ENCODE measurements around the gene WNK2. TPM values are rescaled to one million over a fixed set of nuclear protein-coding genes. Genes with fewer than 3 reads are reported as not detected.

The WNK2 gene
- total and polyA plus RNA-seq, 2 donors (not counting 3 experiments of a cell fraction or from before 2014, with no cell fraction given), result not detected

GRCh38 chr9:93278144-93278543 lies 94.2 kb downstream of the WNK2 start:
- DNase-seq (ENCODE audit: low read depth, low spot score) (no peak), FAIRE-seq (no peak)
- Histone ChIP-seq H3K27ac (ENCODE audit: insufficient read depth, low read depth, low read length) (no peak overlapping the region), H2AFZ (ENCODE audit: low read depth, low read length) (no peak overlapping the region), H3K27me3 (ENCODE audit: control insufficient read depth in 2 of 2, insufficient read depth in 2 of 2, low read length in 2 of 2) (peaks cover 10 to 28% of the 10 kb centered on the region in 2 experiments), H3K9ac (replicated peaks; ENCODE audit: extremely low read depth, insufficient read depth, low read length) (no peak overlapping the region), H3K4me2 (ENCODE audit: insufficient read depth, low read length) (no peak overlapping the region), H4K20me1 (replicated peaks; ENCODE audit: control insufficient read depth, extremely low read depth, insufficient read depth, low read length) (no peaks in the 10 kb centered on the region), H3K36me3 (ENCODE audit: control insufficient read depth in 2 of 2, extremely low read depth in 1 of 2, insufficient read depth in 2 of 2, low read length in 2 of 2) (no peaks in the 10 kb centered on the region), H3K9me3 (replicated peaks; ENCODE audit: control insufficient read depth, insufficient read depth, low read length) (no peaks in the 10 kb centered on the region), H3K4me3 (replicated peaks in 1 of 3; ENCODE audit: insufficient read depth in 1 of 3, low read depth in 1 of 3, low read length in 3 of 3) (no peak overlapping the region), H3K4me1 (ENCODE audit: control insufficient read depth, extremely low read depth, insufficient read depth, low read length) (no peaks in the 10 kb centered on the region), H3K79me2 (ENCODE audit: control insufficient read depth, insufficient read depth, low read length) (no peaks in the 10 kb centered on the region), H3K9me1 (replicated peaks; ENCODE audit: control insufficient read depth, extremely low read depth, insufficient read depth, low read length) (no peaks in the 10 kb centered on the region)
- POLR2A ChIA-PET, result no interaction called here
- CTCF ChIA-PET, result no interaction called here
- no peak for TF ChIP-seq JUN (IDR thresholded peaks at IDR 0.05; ENCODE audit: borderline replicate concordance, insufficient read depth, insufficient read length, low read depth)
- no peak for TF ChIP-seq MYC (IDR thresholded peaks at IDR 0.05; ENCODE audit: low read depth, low read length)
- no peak for TF ChIP-seq EZH2 (IDR thresholded peaks at IDR 0.05; ENCODE audit: borderline replicate concordance, low read depth, low read length, severe bottlenecking)
- dilution Hi-C loops (cut with MboI; ENCODE audit: extremely low pct_ligation_motif_present, low sequenced_read_pairs), result no loop called here
- no TSS peak for BruUV-seq (replicated peaks)
- intact Hi-C loops (cut with micrococcal nuclease), result no loop called here

- Histone ChIP-seq H3K27me3 (ENCODE audit: control insufficient read depth in 2 of 2, insufficient read depth in 2 of 2, low read length in 2 of 2) (peaks cover 10 to 30% of the 10 kb centered on the region in 2 experiments), H2AFZ (ENCODE audit: low read depth, low read length) (no peak overlapping the region), H3K36me3 (ENCODE audit: control insufficient read depth in 2 of 2, extremely low read depth in 1 of 2, insufficient read depth in 2 of 2, low read length in 2 of 2) (no peaks in the 10 kb centered on the region), H3K27ac (ENCODE audit: insufficient read depth, low read depth, low read length) (no peak overlapping the region), H3K9me3 (replicated peaks; ENCODE audit: control insufficient read depth, insufficient read depth, low read length) (no peaks in the 10 kb centered on the region), H4K20me1 (replicated peaks; ENCODE audit: control insufficient read depth, extremely low read depth, insufficient read depth, low read length) (no peaks in the 10 kb centered on the region), H3K79me2 (ENCODE audit: control insufficient read depth, insufficient read depth, low read length) (no peaks in the 10 kb centered on the region), H3K9ac (replicated peaks; ENCODE audit: extremely low read depth, insufficient read depth, low read length) (no peak overlapping the region), H3K4me1 (ENCODE audit: control insufficient read depth, extremely low read depth, insufficient read depth, low read length) (no peaks in the 10 kb centered on the region), H3K9me1 (replicated peaks; ENCODE audit: control insufficient read depth, extremely low read depth, insufficient read depth, low read length) (no peaks in the 10 kb centered on the region), H3K4me3 (replicated peaks in 1 of 3; ENCODE audit: insufficient read depth in 1 of 3, low read depth in 1 of 3, low read length in 3 of 3) (no peak overlapping the region), H3K4me2 (ENCODE audit: insufficient read depth, low read length) (no peak overlapping the region)
- TF ChIP-seq FOS (IDR thresholded peaks at IDR 0.05; ENCODE audit: borderline replicate concordance, insufficient read depth, low read length), result no peak
- no peak for TF ChIP-seq MYC (IDR thresholded peaks at IDR 0.05; ENCODE audit: low read depth, low read length)
- no peak for TF ChIP-seq GATA2 (IDR thresholded peaks at IDR 0.05; ENCODE audit: insufficient read depth, insufficient read length, low read depth, low read length)
- no peak for TF ChIP-seq MAX (IDR thresholded peaks at IDR 0.05; ENCODE audit: insufficient read depth, insufficient read length)
- no peak for TF ChIP-seq EZH2 (IDR thresholded peaks at IDR 0.05; ENCODE audit: borderline replicate concordance, low read depth, low read length, severe bottlenecking)
- TF ChIP-seq JUN (IDR thresholded peaks at IDR 0.05; ENCODE audit: borderline replicate concordance, insufficient read depth, insufficient read length, low read depth), result no peak
- BruUV-seq (replicated peaks), result no TSS peak
- FAIRE-seq (no peak), DNase-seq (ENCODE audit: low read depth, low spot score) (no peak)
- ChIA-PET POLR2A (no interaction called here), CTCF (no interaction called here)
- intact Hi-C loops (cut with micrococcal nuclease), result no loop called here
- dilution Hi-C loops (cut with MboI; ENCODE audit: extremely low pct_ligation_motif_present, low sequenced_read_pairs), result no loop called here
Observed at GRCh38 chr9:93280661-93281259, 96.8 kb downstream of the WNK2 start.

Measured in endothelial cell of umbilical vein (primary cell).